ENCODE measurements around the gene TRIO.

TRIO gene

DNA sequence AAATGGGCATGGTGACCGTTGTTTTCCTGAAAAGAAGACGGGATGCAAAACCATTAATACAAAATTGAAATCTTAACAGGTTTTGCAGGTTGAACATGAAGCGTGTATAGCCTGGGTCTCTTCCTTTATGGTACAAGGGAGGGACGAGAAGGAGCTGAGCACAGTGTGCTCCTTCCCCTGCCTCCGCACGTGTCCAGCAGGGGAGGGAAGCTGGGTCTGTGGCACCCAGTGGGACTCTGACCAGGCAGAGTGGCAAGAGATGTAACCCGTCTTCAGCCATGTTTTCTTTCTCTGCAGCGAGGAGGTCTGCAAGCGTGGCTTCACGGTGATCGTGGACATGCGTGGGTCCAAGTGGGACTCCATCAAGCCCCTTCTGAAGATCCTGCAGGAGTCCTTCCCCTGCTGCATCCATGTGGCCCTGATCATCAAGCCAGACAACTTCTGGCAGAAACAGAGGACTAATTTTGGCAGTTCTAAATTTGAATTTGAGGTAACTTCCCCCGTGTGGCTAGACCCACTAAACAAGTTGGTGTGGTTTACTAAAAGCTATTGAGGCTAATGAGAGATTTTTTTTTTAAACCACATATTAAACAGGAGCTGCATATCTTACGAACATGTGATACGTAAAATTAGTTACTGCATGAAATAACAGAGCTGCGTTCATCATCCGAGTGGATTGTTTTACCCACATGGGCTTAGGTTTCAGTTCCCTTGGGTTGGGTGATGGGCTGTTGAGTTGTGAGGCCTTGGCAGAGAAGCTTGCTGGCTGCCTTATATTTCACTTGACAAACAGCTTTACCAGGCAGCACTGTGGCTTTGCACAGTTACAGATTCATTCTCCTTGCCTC, 143.7 kb downstream of the TRIO start:
- no peak overlapping the region for H3K4me3 ChIP-seq (ENCODE audit: low read depth, low read length)
- TF ChIP-seq, protein P1, sequence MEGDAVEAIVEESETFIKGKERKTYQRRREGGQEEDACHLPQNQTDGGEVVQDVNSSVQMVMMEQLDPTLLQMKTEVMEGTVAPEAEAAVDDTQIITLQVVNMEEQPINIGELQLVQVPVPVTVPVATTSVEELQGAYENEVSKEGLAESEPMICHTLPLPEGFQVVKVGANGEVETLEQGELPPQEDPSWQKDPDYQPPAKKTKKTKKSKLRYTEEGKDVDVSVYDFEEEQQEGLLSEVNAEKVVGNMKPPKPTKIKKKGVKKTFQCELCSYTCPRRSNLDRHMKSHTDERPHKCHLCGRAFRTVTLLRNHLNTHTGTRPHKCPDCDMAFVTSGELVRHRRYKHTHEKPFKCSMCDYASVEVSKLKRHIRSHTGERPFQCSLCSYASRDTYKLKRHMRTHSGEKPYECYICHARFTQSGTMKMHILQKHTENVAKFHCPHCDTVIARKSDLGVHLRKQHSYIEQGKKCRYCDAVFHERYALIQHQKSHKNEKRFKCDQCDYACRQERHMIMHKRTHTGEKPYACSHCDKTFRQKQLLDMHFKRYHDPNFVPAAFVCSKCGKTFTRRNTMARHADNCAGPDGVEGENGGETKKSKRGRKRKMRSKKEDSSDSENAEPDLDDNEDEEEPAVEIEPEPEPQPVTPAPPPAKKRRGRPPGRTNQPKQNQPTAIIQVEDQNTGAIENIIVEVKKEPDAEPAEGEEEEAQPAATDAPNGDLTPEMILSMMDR (IDR thresholded peaks at IDR 0.05; ENCODE audit: control insufficient read depth, extremely low read depth, insufficient read depth) = no peak
- DNase-seq (ENCODE audit: low read depth) = no peak

GRCh38 chr5:14292766-14293658, 149.9 kb downstream of the TRIO start:
- TF ChIP-seq, protein P1 (IDR thresholded peaks at IDR 0.05; ENCODE audit: control insufficient read depth, extremely low read depth, insufficient read depth) = no peak
- no peak for DNase-seq (ENCODE audit: low read depth)
- no peak overlapping the region for H3K4me3 ChIP-seq (ENCODE audit: low read depth, low read length)

GRCh38 chr5:14295610-14296009, 152.5 kb downstream of the TRIO start:
- no peak overlapping the region for H3K4me3 ChIP-seq (ENCODE audit: low read depth, low read length)
- DNase-seq (ENCODE audit: low read depth) = no peak
- TF ChIP-seq, protein P1 (IDR thresholded peaks at IDR 0.05; ENCODE audit: control insufficient read depth, extremely low read depth, insufficient read depth) = no peak

DNA sequence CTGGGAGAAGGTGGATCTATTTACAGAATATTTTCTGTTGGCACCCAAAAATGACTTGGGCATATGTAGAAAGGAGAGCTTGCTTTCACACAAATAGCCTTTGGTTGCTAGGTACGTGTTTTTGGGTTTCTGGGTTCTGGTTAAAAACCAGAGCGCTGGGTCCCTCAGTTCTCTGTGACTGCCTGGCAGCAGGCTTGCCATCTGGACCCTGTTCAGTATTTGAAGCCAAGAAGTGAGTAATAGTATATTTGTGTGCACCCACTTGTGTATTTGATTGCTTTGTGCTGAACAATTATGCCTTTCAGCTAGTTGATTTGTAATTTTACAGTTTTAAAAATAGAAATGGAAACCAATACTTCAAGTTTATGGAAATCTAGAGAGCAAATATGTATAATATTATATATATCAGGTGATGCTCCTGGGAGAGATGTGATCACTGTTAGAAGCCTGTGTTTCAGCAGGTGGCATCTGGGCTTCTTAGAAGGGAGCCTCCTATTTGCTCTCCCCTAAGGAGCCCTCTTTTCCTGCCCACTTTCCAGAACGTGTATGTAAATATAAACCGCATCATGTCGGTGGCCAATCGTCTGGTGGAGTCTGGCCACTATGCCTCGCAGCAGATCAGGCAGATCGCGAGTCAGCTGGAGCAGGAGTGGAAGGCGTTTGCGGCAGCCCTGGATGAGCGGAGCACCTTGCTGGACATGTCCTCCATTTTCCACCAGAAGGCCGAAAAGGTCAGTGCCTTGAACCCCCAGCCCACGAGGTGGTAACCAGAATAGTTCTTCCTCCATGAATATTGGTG, 153.6 kb downstream of the TRIO start:
- TF ChIP-seq, protein P1 (IDR thresholded peaks at IDR 0.05; ENCODE audit: control insufficient read depth, extremely low read depth, insufficient read depth) = no peak
- no peak for DNase-seq (ENCODE audit: low read depth)
- no peak overlapping the region for H3K4me3 ChIP-seq (ENCODE audit: low read depth, low read length)

DNA sequence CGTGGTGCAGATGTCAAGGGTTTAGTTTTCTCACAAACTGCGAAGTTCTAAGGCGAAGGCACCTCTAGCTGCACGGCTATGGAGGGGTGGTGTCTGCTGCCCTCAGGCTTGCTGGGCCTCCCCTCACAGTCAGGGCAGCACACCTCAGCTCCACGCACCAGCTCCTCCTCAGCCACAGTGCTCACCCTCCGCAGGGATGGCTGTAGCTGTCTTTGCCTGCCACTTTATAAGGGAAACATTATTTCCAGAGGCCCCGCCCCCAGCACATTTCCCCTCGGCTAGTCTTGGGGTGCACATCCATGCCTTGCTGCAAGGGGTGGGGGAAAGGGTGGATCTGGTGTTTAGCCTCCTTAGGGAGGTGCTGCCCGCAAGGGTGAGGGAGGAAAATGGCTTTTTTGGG, 154.6 kb downstream of the TRIO start:
- H3K4me3 ChIP-seq (ENCODE audit: low read depth, low read length) = no peak overlapping the region
- TF ChIP-seq, protein P1 (IDR thresholded peaks at IDR 0.05; ENCODE audit: control insufficient read depth, extremely low read depth, insufficient read depth) = no peak

GRCh38 chr5:14298126-14298847, 155.1 kb downstream of the TRIO start:
- TF ChIP-seq, protein P1 (IDR thresholded peaks at IDR 0.05; ENCODE audit: control insufficient read depth, extremely low read depth, insufficient read depth) = no peak
- DNase-seq (ENCODE audit: low read depth) = no peak
- no peak overlapping the region for H3K4me3 ChIP-seq (ENCODE audit: low read depth, low read length)

More for the DNA sequence above, 154.6 kb downstream of the TRIO start:
- DNase-seq (ENCODE audit: low read depth) = no peak
